ENCODE measurements around the gene GPRASP2.
A peak's percentile ranks its signal among the peaks of the same experiment; 100 is the strongest.

The GPRASP2 gene

GRCh38 chrX:102745857-102746584 is 33.8 kb downstream of the GPRASP2 start:
- DNase-seq = peak; percentile 1

DNA sequence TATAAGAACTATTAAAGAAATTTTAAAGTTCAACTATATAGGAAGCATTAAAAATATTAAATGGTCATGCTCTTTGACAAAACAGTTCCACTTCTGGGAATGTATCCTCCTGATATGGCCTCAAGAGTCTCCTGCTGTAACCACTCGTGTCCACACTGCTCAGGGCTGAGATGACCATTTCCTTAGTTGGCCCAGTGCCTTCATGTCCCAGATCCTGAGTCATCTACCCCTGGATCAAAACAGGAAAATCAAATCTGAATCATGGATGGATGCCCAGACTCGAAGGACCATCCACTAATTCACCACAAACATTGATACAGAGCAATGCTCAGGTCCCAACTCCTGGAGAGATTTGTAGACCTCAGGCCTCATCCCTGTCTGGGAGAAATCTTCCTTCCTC is 53.0 kb downstream of the GPRASP2 start:
- DNase-seq = no peak

DNA sequence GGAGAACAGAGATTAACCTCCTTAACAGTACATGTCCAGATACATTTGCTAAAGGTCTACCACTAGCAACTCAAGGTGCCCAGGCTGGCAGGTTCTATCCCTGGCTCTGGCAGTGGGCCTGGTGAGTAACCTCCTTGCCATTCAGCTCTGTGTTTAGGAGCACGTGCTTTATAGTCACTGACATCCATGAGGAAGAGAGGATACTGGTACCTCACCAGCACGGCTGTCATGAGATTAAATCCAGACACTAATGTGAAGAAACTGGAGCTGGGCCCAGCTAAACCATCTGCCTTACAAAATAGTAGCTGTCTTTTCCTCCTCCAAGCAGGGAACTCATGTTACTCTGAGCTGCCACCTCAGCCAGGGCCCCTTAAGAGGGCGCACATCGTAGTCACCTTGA is 53.6 kb downstream of the GPRASP2 start:
- DNase-seq = no peak

GRCh38 chrX:102767287-102767686 is 55.0 kb downstream of the GPRASP2 start:
- no peak for DNase-seq
